GM10847 (cell line): ENCODE data around the gene RFPL3.
"Not testable (repeated sequence)": the region's sequence is repeated elsewhere in the genome, so short reads cannot be mapped to it uniquely, and the experiment has no call there.

ENCODE experiments used
- POLR2A ChIP-seq: IDR thresholded peaks from 2 replicates; pipeline ENCODE4 v1.6.1; 2011; ENCODE audit not compliant: insufficient read length; ENCODE audit errors: extremely low read depth

Gene RFPL3

GRCh38 chr22:32357567-32357966 is at the start of gene RFPL3:
Gene RFPL3 (plus strand): TSS chr22:32357867. CDS start chr22:32358072, 205 bp downstream.
- TF ChIP-seq POLR2A, result not testable (repeated sequence)

- no peak for TF ChIP-seq POLR2A
Measured at GRCh38 chr22:32308191-32308590, 49.5 kb upstream of the RFPL3 start.

- TF ChIP-seq POLR2A, result no peak
Measured at GRCh38 chr22:32308934-32309333, 48.7 kb upstream of the RFPL3 start.

GRCh38 chr22:32309585-32310251 is 47.9 kb upstream of the RFPL3 start:
- no peak for TF ChIP-seq POLR2A

- no peak for TF ChIP-seq POLR2A
Measured at GRCh38 chr22:32310777-32311176, 46.9 kb upstream of the RFPL3 start.

- no peak for TF ChIP-seq POLR2A
Measured at GRCh38 chr22:32311551-32312071, 46.1 kb upstream of the RFPL3 start.

- TF ChIP-seq POLR2A, result no peak
Measured at GRCh38 chr22:32312748-32313147, 44.9 kb upstream of the RFPL3 start.

GRCh38 chr22:32313532-32313931 is 44.1 kb upstream of the RFPL3 start:
- TF ChIP-seq POLR2A, result no peak

- TF ChIP-seq POLR2A, result no peak
Measured at GRCh38 chr22:32317524-32317923, 40.1 kb upstream of the RFPL3 start.

GRCh38 chr22:32318361-32318760 is 39.3 kb upstream of the RFPL3 start:
- no peak for TF ChIP-seq POLR2A

- no peak for TF ChIP-seq POLR2A
Measured at GRCh38 chr22:32319861-32320406, 37.7 kb upstream of the RFPL3 start.

GRCh38 chr22:32322986-32323385 is 34.7 kb upstream of the RFPL3 start:
- no peak for TF ChIP-seq POLR2A

GRCh38 chr22:32323513-32324164 is 34.0 kb upstream of the RFPL3 start:
- no peak for TF ChIP-seq POLR2A

- no peak for TF ChIP-seq POLR2A
Measured at GRCh38 chr22:32324505-32325415, 32.9 kb upstream of the RFPL3 start.

GRCh38 chr22:32325416-32325801 is 32.3 kb upstream of the RFPL3 start:
- TF ChIP-seq POLR2A, result no peak
